Suprapubic skin (tissue), 3 donors: ENCODE measurements around the gene HOXA1.

Experiments
- CTCF ChIP-seq, 2 donors: fragments of 200-600 bp in 1 of 2; fragments of 450-650 bp in 1 of 2; sonication (generic) in 1 of 2; IDR thresholded peaks; one replicate each; pipeline ENCODE4 v1.5.1; 2016 to 2019; ENCODE audit warnings: antibody characterized with exemption in 2 of 2, mild to moderate bottlenecking in 1 of 2, moderate library complexity in 1 of 2
- POLR2A ChIP-seq, 2 donors: fragments of 450-650 bp; IDR thresholded peaks; one replicate each; pipeline ENCODE4 v1.6.1; 2017; ENCODE audit warnings: antibody characterized with exemption in 2 of 2, mild to moderate bottlenecking in 2 of 2, moderate library complexity in 2 of 2

- no peak for TF ChIP-seq CTCF (IDR thresholded peaks at IDR 0.05)
- TF ChIP-seq POLR2A (IDR thresholded peaks at IDR 0.05), result no peak
Observed at GRCh38 chr7:27111042-27111750, 15.4 kb upstream of the HOXA1 start.
